Neural cell (in vitro differentiated cells): Measurements from ENCODE around the gene NOL8.

Source experiments
- EP300 ChIP-seq: fragments of 450-650 bp; conservative IDR thresholded peaks from 2 replicates; pipeline ENCODE4 v1.6.1; 2014; ENCODE audit warnings: antibody characterized with exemption, mild to moderate bottlenecking, moderate library complexity; ENCODE audit not compliant: poor library complexity, severe bottlenecking
- EZH2 ChIP-seq: fragments of 200-600, 300-800 bp; shearing (Covaris generic), sonication (generic); IDR thresholded peaks from 2 replicates; pipeline ENCODE4 v1.6.1; 2014; ENCODE audit warnings: antibody characterized with exemption, low read length, borderline replicate concordance, mild to moderate bottlenecking; ENCODE audit not compliant: insufficient read depth, poor library complexity, severe bottlenecking
- POLR2AphosphoS5 ChIP-seq: IDR thresholded peaks from 2 replicates; pipeline ENCODE4 v1.6.1; 2012
- RAD21 ChIP-seq: fragments of 450-650 bp; conservative IDR thresholded peaks from 2 replicates; pipeline ENCODE4 v1.6.1; 2014; ENCODE audit warnings: antibody characterized with exemption, mild to moderate bottlenecking, moderate library complexity
- REST ChIP-seq: IDR thresholded peaks from 2 replicates; pipeline ENCODE4 v1.6.1; 2012; ENCODE audit warnings: borderline replicate concordance
- TF ChIP-seq, protein P1 (sequence below): fragments of 450-650 bp; IDR thresholded peaks from 2 replicates; pipeline ENCODE4 v1.5.1; 2014; ENCODE audit warnings: antibody characterized with exemption, mild to moderate bottlenecking, moderate library complexity; ENCODE audit not compliant: poor library complexity, severe bottlenecking

- TF ChIP-seq, protein P1, sequence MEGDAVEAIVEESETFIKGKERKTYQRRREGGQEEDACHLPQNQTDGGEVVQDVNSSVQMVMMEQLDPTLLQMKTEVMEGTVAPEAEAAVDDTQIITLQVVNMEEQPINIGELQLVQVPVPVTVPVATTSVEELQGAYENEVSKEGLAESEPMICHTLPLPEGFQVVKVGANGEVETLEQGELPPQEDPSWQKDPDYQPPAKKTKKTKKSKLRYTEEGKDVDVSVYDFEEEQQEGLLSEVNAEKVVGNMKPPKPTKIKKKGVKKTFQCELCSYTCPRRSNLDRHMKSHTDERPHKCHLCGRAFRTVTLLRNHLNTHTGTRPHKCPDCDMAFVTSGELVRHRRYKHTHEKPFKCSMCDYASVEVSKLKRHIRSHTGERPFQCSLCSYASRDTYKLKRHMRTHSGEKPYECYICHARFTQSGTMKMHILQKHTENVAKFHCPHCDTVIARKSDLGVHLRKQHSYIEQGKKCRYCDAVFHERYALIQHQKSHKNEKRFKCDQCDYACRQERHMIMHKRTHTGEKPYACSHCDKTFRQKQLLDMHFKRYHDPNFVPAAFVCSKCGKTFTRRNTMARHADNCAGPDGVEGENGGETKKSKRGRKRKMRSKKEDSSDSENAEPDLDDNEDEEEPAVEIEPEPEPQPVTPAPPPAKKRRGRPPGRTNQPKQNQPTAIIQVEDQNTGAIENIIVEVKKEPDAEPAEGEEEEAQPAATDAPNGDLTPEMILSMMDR: no peak
- TF ChIP-seq REST (no peak), POLR2AphosphoS5 (no peak), EZH2 (no peak), RAD21 (no peak), EP300 (no peak)
Measured at GRCh38 chr9:92291577-92291976, 33.6 kb downstream of the NOL8 start.
